ENCODE results near the gene HINT3. TPM values are rescaled to one million over a fixed set of nuclear protein-coding genes. Genes with fewer than 3 reads are reported as not detected.
"Not testable (repeated sequence)": the region's sequence is repeated elsewhere in the genome, so short reads cannot be mapped to it uniquely, and the experiment has no call there.

HINT3 gene
- total RNA-seq, 1 donor from 2014 or later = 16.4 TPM

GRCh38 chr6:125994670-125995488 is 38.3 kb downstream of the HINT3 start:
- DNase-seq (ENCODE audit: extremely low read depth, low read depth, low spot score) = no peak

GRCh38 chr6:125995972-125996580 is 39.5 kb downstream of the HINT3 start:
- no peak for DNase-seq (ENCODE audit: extremely low read depth, low read depth, low spot score)

- DNase-seq (ENCODE audit: extremely low read depth, low read depth, low spot score) = no peak
Observed at GRCh38 chr6:126002755-126003679, 46.4 kb downstream of the HINT3 start.

- no peak for DNase-seq (ENCODE audit: extremely low read depth, low read depth, low spot score)
Observed at GRCh38 chr6:126007800-126008199, 51.2 kb downstream of the HINT3 start.

GRCh38 chr6:126010040-126010439 is 53.5 kb downstream of the HINT3 start:
- no peak for DNase-seq (ENCODE audit: extremely low read depth, low read depth, low spot score)

GRCh38 chr6:126015863-126016262 is 59.3 kb downstream of the HINT3 start:
- DNase-seq (ENCODE audit: extremely low read depth, low read depth, low spot score) = no peak

GRCh38 chr6:126016591-126016990 is 60.0 kb downstream of the HINT3 start:
- no peak for DNase-seq (ENCODE audit: extremely low read depth, low read depth, low spot score)

- DNase-seq (ENCODE audit: extremely low read depth, low read depth, low spot score) = no peak
Observed at GRCh38 chr6:126017668-126018067, 61.1 kb downstream of the HINT3 start.

- no peak for DNase-seq (ENCODE audit: extremely low read depth, low read depth, low spot score)
Observed at GRCh38 chr6:126020305-126021050, 63.9 kb downstream of the HINT3 start.

GRCh38 chr6:126023474-126023873 is 66.9 kb downstream of the HINT3 start:
- not testable (repeated sequence) for DNase-seq (ENCODE audit: extremely low read depth, low read depth, low spot score)

GRCh38 chr6:126026001-126026400 is 69.4 kb downstream of the HINT3 start:
- no peak for DNase-seq (ENCODE audit: extremely low read depth, low read depth, low spot score)

- no peak for DNase-seq (ENCODE audit: extremely low read depth, low read depth, low spot score)
Observed at GRCh38 chr6:126027601-126028000, 71.0 kb downstream of the HINT3 start.

Other genes starting within 250 kb of the HINT3 start
- gene HEY2, start 207.1 kb upstream of the HINT3 start, total RNA-seq = 0.34 and 1.7 TPM in 2 replicates
- 33.1 and 66.8 TPM in 2 replicates for gene NCOA7, start 165.8 kb upstream of the HINT3 start, total RNA-seq
- gene TRMT11, start 29.8 kb downstream of the HINT3 start, total RNA-seq = 7.7 and 10.3 TPM in 2 replicates

Data from glomerular endothelial cell (primary cell).